OCI-LY1 (cell line): ENCODE measurements around the gene ATG4D.

Experiments used
- H2AFZ ChIP-seq: fragments of 200-600 bp; sonication (generic), shearing (Covaris generic); 2 replicates; pipeline ENCODE4 v1.6.0; 2014; ENCODE audit warnings: antibody characterized with exemption, mild to moderate bottlenecking, low read length
- H3F3A ChIP-seq: fragments of 200-600 bp; sonication (generic), shearing (Covaris generic); 2 replicates; pipeline ENCODE4 v1.6.0; 2014; ENCODE audit warnings: mild to moderate bottlenecking, antibody characterized with exemption, low read length, moderate library complexity; ENCODE audit not compliant: insufficient read depth
- H3K27ac ChIP-seq: fragments of 200-600 bp; sonication (generic); 2 replicates; pipeline ENCODE4 v1.5.1; 2014; ENCODE audit warnings: low read length, mixed run types, mild to moderate bottlenecking, low read depth; ENCODE audit not compliant: poor library complexity, severe bottlenecking
- H3K27me3 ChIP-seq: fragments of 200-600 bp; sonication (generic); 2 replicates; pipeline ENCODE4 v1.6.0; 2014; ENCODE audit warnings: antibody characterized with exemption, mild to moderate bottlenecking, low read length, moderate library complexity; ENCODE audit not compliant: insufficient read depth
- H3K36me3 ChIP-seq: fragments of 200-600 bp; sonication (generic); 2 replicates; pipeline ENCODE4 v1.6.1; 2014; ENCODE audit warnings: mild to moderate bottlenecking, antibody characterized with exemption, low read length, moderate library complexity, mixed read lengths; ENCODE audit not compliant: insufficient read depth
- H3K4me1 ChIP-seq: fragments of 200-600 bp; sonication (generic); 2 replicates; pipeline ENCODE4 v1.5.1; 2014; ENCODE audit warnings: mild to moderate bottlenecking, low read length, moderate library complexity; ENCODE audit not compliant: insufficient read depth, severe bottlenecking
- H3K4me2 ChIP-seq: fragments of 200-600 bp; sonication (generic), shearing (Covaris generic); 2 replicates; pipeline ENCODE4 v1.6.1; 2014; ENCODE audit warnings: low read length
- H3K4me3 ChIP-seq: fragments of 200-600 bp; sonication (generic); 2 replicates; pipeline ENCODE4 v1.5.1; 2014; ENCODE audit warnings: low read length, low read depth, mild to moderate bottlenecking, mixed read lengths; ENCODE audit not compliant: poor library complexity, severe bottlenecking
- H3K79me2 ChIP-seq: fragments of 200-600 bp; shearing (Covaris generic); 2 replicates; pipeline ENCODE4 v1.6.1; 2016; ENCODE audit warnings: mixed run types, low read length, mixed read lengths; ENCODE audit not compliant: insufficient read depth
- H3K9ac ChIP-seq: fragments of 200-600 bp; sonication (generic), shearing (Covaris generic); 2 replicates; pipeline ENCODE4 v1.6.1; 2014; ENCODE audit warnings: mild to moderate bottlenecking, low read length, mixed read lengths
- H3K9me2 ChIP-seq: fragments of 200-600 bp; sonication (generic), shearing (Covaris generic); 2 replicates; pipeline ENCODE4 v1.6.1; 2014; ENCODE audit warnings: low read depth, mild to moderate bottlenecking, low read length, mixed read lengths
- H3K9me3 ChIP-seq: fragments of 200-600 bp; shearing (Covaris generic); 2 replicates; pipeline ENCODE4 v1.6.1; 2014; ENCODE audit warnings: low read length, mixed read lengths
- H4K20me1 ChIP-seq: fragments of 200-600 bp; sonication (generic), shearing (Covaris generic); 2 replicates; pipeline ENCODE4 v1.6.0; 2016; ENCODE audit warnings: mild to moderate bottlenecking, low read length; ENCODE audit not compliant: insufficient read depth
- CTCF ChIP-seq: fragments of 200-600 bp; sonication (generic), shearing (Covaris generic); IDR thresholded peaks from 2 replicates; pipeline ENCODE4 v1.5.1; 2017; ENCODE audit warnings: mild to moderate bottlenecking, antibody characterized with exemption, low read length, moderate library complexity, mixed read lengths
- EZH2 ChIP-seq: fragments of 200-600 bp; sonication (generic), shearing (Covaris generic); IDR thresholded peaks from 2 replicates; pipeline ENCODE4 v1.8.0; 2017; ENCODE audit warnings: borderline replicate concordance, mixed run types, mild to moderate bottlenecking, antibody characterized with exemption, low read length, moderate library complexity, mixed read lengths

ATG4D gene

GRCh38 chr19:10519421-10519820 is 24.3 kb upstream of the ATG4D start:
- no peaks in the 10 kb centered on the region for H3F3A ChIP-seq
- H3K27ac ChIP-seq: no peak overlapping the region

GRCh38 chr19:10520652-10521318 is 22.9 kb upstream of the ATG4D start:
- Histone ChIP-seq H3K4me3 (no peak overlapping the region), H4K20me1 (no peaks in the 10 kb centered on the region), H3K27me3 (peaks cover 12% of the 10 kb centered on the region; the same call in 1 of the 2 replicates), H2AFZ (no peak overlapping the region), H3K79me2 (no peaks in the 10 kb centered on the region), H3F3A (no peaks in the 10 kb centered on the region), H3K9me3 (no peaks in the 10 kb centered on the region), H3K9me2 (no peaks in the 10 kb centered on the region), H3K36me3 (no peaks in the 10 kb centered on the region), H3K4me2 (no peak overlapping the region), H3K4me1 (no peaks in the 10 kb centered on the region), H3K9ac (no peak overlapping the region), H3K27ac (no peak overlapping the region)
- no peak for TF ChIP-seq EZH2

More at GRCh38 chr19:10519421-10519820, 24.3 kb upstream of the ATG4D start:
- no peak overlapping the region for H3K4me3 ChIP-seq
- no peaks in the 10 kb centered on the region for H3K9me3 ChIP-seq
- H3K9me2 ChIP-seq: no peaks in the 10 kb centered on the region
- H3K4me2 ChIP-seq: no peak overlapping the region
- no peaks in the 10 kb centered on the region for H3K36me3 ChIP-seq
- H3K4me1 ChIP-seq: no peaks in the 10 kb centered on the region
- H4K20me1 ChIP-seq: no peaks in the 10 kb centered on the region
- no peaks in the 10 kb centered on the region for H3K79me2 ChIP-seq
- TF ChIP-seq EZH2 (no peak), CTCF (no peak)
- H3K9ac ChIP-seq: no peak overlapping the region
- H3K27me3 ChIP-seq: peaks cover 12% of the 10 kb centered on the region; the same call in 1 of the 2 replicates
- no peak overlapping the region for H2AFZ ChIP-seq

- TF ChIP-seq EZH2 (no peak), CTCF (no peak)
- Histone ChIP-seq H3K9me2 (no peaks in the 10 kb centered on the region), H3K4me1 (no peaks in the 10 kb centered on the region), H3K27ac (no peak overlapping the region), H3K36me3 (no peaks in the 10 kb centered on the region), H3K4me2 (no peak overlapping the region), H4K20me1 (no peaks in the 10 kb centered on the region), H3F3A (no peaks in the 10 kb centered on the region), H2AFZ (no peak overlapping the region), H3K4me3 (no peak overlapping the region), H3K79me2 (no peaks in the 10 kb centered on the region), H3K27me3 (peaks cover 8% of the 10 kb centered on the region; the same call in 1 of the 2 replicates), H3K9me3 (no peaks in the 10 kb centered on the region), H3K9ac (no peak overlapping the region)
These were observed 22.1 kb upstream of the ATG4D start for GRCh38 chr19:10521461-10522171.
